Right hindlimb (tissue), 1 donor: ENCODE measurements around the gene CCDC14.
"Not testable (repeated sequence)": the region's sequence is repeated elsewhere in the genome, so short reads cannot be mapped to it uniquely, and the experiment has no call there.

Experiments used
- DNase-seq: peaks from one replicate; pipeline ENCODE4 v3.0.0-alpha.2; 2018

The CCDC14 gene

GRCh38 chr3:123892195-123892594, 68.8 kb downstream of the CCDC14 start:
- no peak for DNase-seq

DNA sequence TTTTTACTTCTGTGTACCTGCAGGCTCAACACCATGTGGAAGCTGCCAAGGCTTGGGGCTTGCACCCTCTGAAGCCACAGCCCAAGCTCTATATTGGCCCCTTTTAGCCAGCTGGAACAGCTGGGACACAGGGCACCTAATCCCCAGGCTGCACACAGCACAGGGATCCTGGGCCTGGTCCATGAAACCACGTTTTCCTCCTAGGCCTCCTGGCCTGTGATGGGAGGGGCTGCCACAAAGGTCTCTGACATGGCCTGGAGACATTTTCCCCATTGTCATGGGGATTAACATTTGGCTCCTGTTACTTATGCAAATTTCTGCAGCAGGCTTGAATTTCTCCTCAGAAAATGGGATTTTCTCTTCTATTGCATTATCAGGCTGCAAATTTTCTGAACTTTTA, 70.0 kb downstream of the CCDC14 start:
- DNase-seq = not testable (repeated sequence)

GRCh38 chr3:123890162-123890561, 70.9 kb downstream of the CCDC14 start:
- DNase-seq = not testable (repeated sequence)

- no peak for DNase-seq
Measured at GRCh38 chr3:123884993-123885392, 76.0 kb downstream of the CCDC14 start.

GRCh38 chr3:123884203-123884831, 76.7 kb downstream of the CCDC14 start, which contains the start of gene MYLK:
TSS of gene MYLK (minus strand) at chr3:123884332. CDS start at chr3:123793841, 90,491 bp downstream.
- peak; percentile 87 for DNase-seq

DNA sequence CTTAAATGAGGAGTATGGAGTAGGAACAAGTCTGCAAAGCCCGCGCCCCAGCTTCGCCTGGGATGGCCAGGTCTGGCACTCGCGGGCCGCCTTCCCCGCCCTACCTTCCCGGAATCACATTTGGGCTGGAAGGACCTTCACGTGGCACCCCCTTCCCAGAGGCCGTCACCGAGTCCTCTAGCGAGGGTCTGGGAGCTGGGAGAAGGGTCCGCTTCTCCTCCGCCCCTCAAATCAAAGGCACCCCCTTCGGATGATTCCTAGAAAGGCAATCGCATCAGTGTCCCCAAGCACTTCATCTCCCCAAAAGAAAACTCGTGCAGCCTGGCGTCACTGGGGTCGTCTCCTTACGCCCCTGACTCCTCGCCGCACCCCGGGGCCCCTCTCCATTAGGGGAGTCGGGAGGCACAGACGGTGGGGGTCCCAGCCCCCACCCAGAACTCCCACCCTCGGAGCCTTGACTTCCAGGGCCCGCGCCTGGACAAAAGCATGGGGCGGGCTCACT, 77.3 kb downstream of the CCDC14 start:
- peak; percentile 48 for DNase-seq

GRCh38 chr3:123883111-123883510, 77.9 kb downstream of the CCDC14 start:
- no peak for DNase-seq

DNA sequence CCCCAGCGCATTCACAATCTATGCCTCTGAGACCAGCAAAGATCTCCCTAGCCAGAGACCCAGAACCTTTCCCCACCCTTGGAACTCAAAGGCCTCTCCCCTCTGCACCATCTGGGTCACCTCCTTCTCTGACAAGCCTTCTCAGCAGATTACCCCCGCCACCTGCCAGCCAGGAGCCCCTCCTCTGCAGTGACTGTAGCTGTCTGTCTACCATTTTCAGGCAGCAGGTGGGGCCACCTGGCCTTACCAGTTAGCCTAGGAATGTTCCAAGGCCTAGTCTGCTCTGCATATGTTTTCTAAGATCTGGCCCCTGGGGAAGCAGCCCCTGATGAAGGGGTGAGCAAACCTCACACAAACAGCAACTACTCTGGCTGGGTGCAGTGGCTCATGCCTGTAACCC, 79.3 kb downstream of the CCDC14 start:
- no peak for DNase-seq

GRCh38 chr3:123880998-123881561, 79.9 kb downstream of the CCDC14 start:
- no peak for DNase-seq

DNA sequence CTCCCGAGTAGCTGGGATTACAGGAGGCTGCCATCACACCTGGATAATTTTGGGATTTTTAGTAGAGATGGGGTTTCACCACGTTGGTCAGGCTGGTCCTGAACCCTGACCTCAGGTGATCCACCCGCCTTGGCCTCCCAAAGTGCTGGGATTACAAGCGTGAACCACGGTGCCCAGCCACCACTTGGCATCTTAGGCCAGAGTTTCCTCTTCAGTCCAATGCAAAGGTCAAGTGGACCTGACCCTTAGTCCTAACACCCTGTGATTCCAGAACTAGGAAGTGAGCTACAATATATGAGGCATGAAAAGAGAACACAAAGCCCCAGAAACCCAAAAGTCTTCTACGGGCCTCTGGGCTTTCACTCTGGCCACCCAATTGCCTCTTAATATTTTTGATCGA, 82.2 kb downstream of the CCDC14 start:
- DNase-seq = no peak

- no peak for DNase-seq
Measured at GRCh38 chr3:123877965-123878364, 83.1 kb downstream of the CCDC14 start.

- DNase-seq = no peak
Measured at GRCh38 chr3:123877466-123877865, 83.6 kb downstream of the CCDC14 start.

GRCh38 chr3:123876858-123877257, 84.2 kb downstream of the CCDC14 start:
- DNase-seq = no peak

DNA sequence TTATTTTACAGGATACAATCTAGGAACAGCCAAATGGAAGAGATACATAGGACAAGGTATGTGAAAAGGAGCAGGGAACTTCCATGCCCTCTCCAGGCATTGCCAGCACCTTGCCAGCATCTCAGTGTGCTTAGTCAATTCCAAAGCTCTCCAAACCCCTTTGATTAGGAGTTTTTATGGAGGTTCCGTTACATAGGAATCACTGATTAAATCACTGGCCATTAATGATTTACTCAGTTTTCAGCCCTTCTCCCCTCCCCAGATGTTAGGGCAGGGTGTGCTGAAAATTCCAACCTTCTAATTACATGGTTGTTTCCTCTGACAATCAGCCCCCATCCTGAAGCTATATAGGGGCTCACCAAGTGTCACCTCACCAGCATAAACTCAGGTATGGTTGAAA, 88.4 kb downstream of the CCDC14 start:
- DNase-seq = no peak

DNA sequence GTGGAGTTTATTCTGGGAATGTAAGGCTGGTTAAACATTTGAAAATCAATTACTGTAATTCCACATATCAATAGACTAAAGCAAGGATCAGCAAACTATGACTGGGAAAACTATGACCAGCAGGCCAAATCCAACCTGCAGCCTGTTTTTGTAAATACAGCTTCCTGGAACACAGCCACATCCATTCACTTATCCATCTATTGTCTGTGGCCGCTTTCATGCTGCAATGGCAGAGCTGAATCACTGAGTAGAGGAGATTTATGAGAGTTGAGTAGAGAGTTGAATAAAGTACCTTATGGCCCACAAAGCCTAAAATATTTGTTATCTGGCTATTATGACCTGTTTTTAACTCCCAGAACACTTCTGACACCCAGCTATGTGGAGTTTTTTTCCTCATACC, 89.1 kb downstream of the CCDC14 start:
- no peak for DNase-seq

GRCh38 chr3:123870033-123870432, 91.0 kb downstream of the CCDC14 start:
- DNase-seq = no peak

- no peak for DNase-seq
Measured at GRCh38 chr3:123869165-123869564, 91.9 kb downstream of the CCDC14 start.

GRCh38 chr3:123864706-123865105, 96.3 kb downstream of the CCDC14 start:
- no peak for DNase-seq
